Mesothelial cell of epicardium (in vitro differentiated cells): ENCODE measurements around the gene LMX1B. TPM values are rescaled to one million over a fixed set of nuclear protein-coding genes. Genes with fewer than 3 reads are reported as not detected.
"Not testable (repeated sequence)": the region's sequence is repeated elsewhere in the genome, so short reads cannot be mapped to it uniquely, and the experiment has no call there.

Experiments
- DNase-seq, 2 experiments: peaks; one replicate each; pipeline ENCODE4 v3.0.0; 2021; ENCODE audit warnings: low spot score in 2 of 2; ENCODE audit not compliant: unreplicated experiment in 2 of 2
- H3K27ac Mint-ChIP-seq: 2 replicates; pipeline ENCODE4 v1.8.0; 2021; ENCODE audit warnings: mixed read lengths
- H3K27me3 Mint-ChIP-seq: 2 replicates; pipeline ENCODE4 v1.8.0; 2021; ENCODE audit warnings: low read depth, mixed read lengths
- H3K36me3 Mint-ChIP-seq: 2 replicates; pipeline ENCODE4 v1.8.0; 2021; ENCODE audit warnings: mixed read lengths
- H3K4me1 Mint-ChIP-seq: 2 replicates; pipeline ENCODE4 v1.8.0; 2021; ENCODE audit warnings: mixed read lengths
- H3K4me3 Mint-ChIP-seq: 2 replicates; pipeline ENCODE4 v1.8.0; 2021; ENCODE audit warnings: mild to moderate bottlenecking, moderate library complexity, mixed read lengths
- H3K9me3 Mint-ChIP-seq: 2 replicates; pipeline ENCODE4 v1.8.0; 2021; ENCODE audit warnings: mixed read lengths
- CTCF ChIP-seq: fragments of 200-600 bp; sonication (generic); IDR thresholded peaks from one replicate; pipeline ENCODE4 v1.5.0; 2021; ENCODE audit warnings: antibody characterized with exemption; ENCODE audit not compliant: unreplicated experiment
- total RNA-seq: library from RNA; stranded (reverse); gene quantifications from 3 replicates; pipeline ENCODE4 v1.2.1, GENCODE V29; 2021

Gene LMX1B
- total RNA-seq, 1 donor from 2014 or later = 0.09 TPM

- no peaks in the 10 kb centered on the region for H3K9me3 Mint-ChIP-seq
- H3K4me3 Mint-ChIP-seq = no peak overlapping the region
- H3K4me1 Mint-ChIP-seq = peaks cover 57% of the 10 kb centered on the region
- H3K36me3 Mint-ChIP-seq = no peaks in the 10 kb centered on the region
- no peak for TF ChIP-seq CTCF
- no peak overlapping the region for H3K27ac Mint-ChIP-seq
- no peak for DNase-seq
- peaks cover 55% of the 10 kb centered on the region for H3K27me3 Mint-ChIP-seq
Measured at GRCh38 chr9:126654124-126654523, 40.4 kb downstream of the LMX1B start.

- Mint-ChIP-seq H3K27me3 (peaks cover 48% of the 10 kb centered on the region), H3K4me1 (peaks cover 41% of the 10 kb centered on the region)
- not testable (repeated sequence) for H3K27ac Mint-ChIP-seq, DNase-seq, H3K4me3 Mint-ChIP-seq, H3K9me3 Mint-ChIP-seq, H3K36me3 Mint-ChIP-seq
Measured at GRCh38 chr9:126656214-126656613, 42.5 kb downstream of the LMX1B start.

GRCh38 chr9:126658201-126658825 is 44.6 kb downstream of the LMX1B start:
- Mint-ChIP-seq H3K27ac (no peak overlapping the region), H3K4me1 (peaks cover 37% of the 10 kb centered on the region), H3K36me3 (no peaks in the 10 kb centered on the region), H3K27me3 (peaks cover 43% of the 10 kb centered on the region), H3K9me3 (no peaks in the 10 kb centered on the region), H3K4me3 (no peak overlapping the region)
- no peak for DNase-seq
- no peak for TF ChIP-seq CTCF

GRCh38 chr9:126658956-126659555 is 45.3 kb downstream of the LMX1B start:
- TF ChIP-seq CTCF = no peak
- H3K9me3 Mint-ChIP-seq = no peaks in the 10 kb centered on the region
- H3K36me3 Mint-ChIP-seq = no peaks in the 10 kb centered on the region
- no peak for DNase-seq
- H3K27ac Mint-ChIP-seq = no peak overlapping the region
- no peak overlapping the region for H3K4me3 Mint-ChIP-seq
- H3K27me3 Mint-ChIP-seq = peaks cover 36% of the 10 kb centered on the region
- peaks cover 34% of the 10 kb centered on the region for H3K4me1 Mint-ChIP-seq

- Mint-ChIP-seq H3K36me3 (no peaks in the 10 kb centered on the region), H3K27ac (no peak overlapping the region), H3K4me1 (peaks cover 42% of the 10 kb centered on the region), H3K27me3 (peaks cover 16% of the 10 kb centered on the region), H3K4me3 (no peak overlapping the region), H3K9me3 (no peaks in the 10 kb centered on the region)
- TF ChIP-seq CTCF = no peak
- no peak for DNase-seq
Measured at GRCh38 chr9:126661122-126661520, 47.4 kb downstream of the LMX1B start.

- no peak for TF ChIP-seq CTCF
- Mint-ChIP-seq H3K4me3 (no peak overlapping the region), H3K36me3 (no peaks in the 10 kb centered on the region), H3K27ac (peak overlapping the region; percentile 61), H3K27me3 (peaks cover 11% of the 10 kb centered on the region), H3K9me3 (no peaks in the 10 kb centered on the region), H3K4me1 (peaks cover 45% of the 10 kb centered on the region)
- no peak for DNase-seq
Measured at GRCh38 chr9:126661521-126662251, 48.0 kb downstream of the LMX1B start.
